Activated CD4-positive, alpha-beta T cell treated with anti-CD3 and anti-CD28 coated beads, Interleukin-2, amount 50 U/mL, for 24 hours (primary cell): ENCODE measurements around the gene FLCN.

ENCODE experiments used
- DNase-seq, 2 donors: peaks; one replicate each; pipeline ENCODE4 v3.0.0-alpha.2; 2020; ENCODE audit warnings: low read depth in 1 of 2, low spot score in 1 of 2

Gene FLCN

GRCh38 chr17:17236295-17237025 lies 508 bp downstream of the FLCN start:
- no peak for DNase-seq

- DNase-seq = no peak
Measured at GRCh38 chr17:17235212-17236174, 1.5 kb downstream of the FLCN start.

DNA sequence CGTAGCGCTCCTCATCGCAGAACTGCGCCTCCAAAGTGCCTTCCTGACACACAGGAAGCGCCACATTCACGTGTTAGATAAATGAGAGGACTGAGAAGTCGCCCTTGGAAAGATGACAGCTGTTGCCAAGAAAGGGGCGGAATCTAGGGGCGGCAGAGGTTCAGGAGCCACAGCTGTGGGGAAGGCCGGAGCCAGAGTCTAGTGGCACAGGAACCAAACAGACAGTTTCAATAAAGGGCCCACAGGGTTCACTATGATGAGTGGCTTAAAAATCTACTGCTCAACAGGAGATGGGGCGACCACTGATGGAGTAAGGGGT lies 4.7 kb downstream of the FLCN start:
- no peak for DNase-seq

DNA sequence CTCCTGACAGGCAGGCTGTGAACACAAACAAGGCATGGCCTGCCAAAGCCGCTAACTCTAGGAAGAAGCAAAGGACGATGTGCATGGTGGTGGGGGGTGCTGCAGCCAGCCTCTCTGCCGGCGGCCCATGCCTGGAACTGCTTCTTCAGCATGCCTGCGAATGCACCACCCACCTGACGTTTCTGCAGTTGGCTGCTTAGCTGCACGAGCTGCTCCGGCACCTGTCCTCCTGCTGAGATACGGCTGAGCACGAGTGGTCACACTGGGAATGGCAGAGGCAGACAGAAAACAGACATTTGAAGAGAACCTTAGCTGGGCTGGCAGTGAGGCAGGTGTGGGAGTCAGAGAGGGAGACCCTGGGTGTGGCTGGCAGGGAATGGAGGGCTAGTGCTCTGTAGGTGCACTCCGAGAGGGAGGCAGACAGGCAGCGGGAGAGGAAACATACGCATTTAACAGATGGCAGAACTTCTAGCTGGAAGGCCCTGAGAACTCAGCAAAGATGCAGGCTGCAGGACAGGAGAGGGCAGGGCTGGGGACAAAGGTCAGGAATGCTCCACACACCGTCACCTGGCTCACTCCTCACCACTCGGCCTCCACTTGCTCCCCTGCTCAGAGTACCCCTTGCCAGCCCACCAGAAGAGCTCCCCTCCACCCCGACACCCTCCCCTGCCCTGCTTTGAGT lies 5.2 kb downstream of the FLCN start:
- no peak for DNase-seq

DNA sequence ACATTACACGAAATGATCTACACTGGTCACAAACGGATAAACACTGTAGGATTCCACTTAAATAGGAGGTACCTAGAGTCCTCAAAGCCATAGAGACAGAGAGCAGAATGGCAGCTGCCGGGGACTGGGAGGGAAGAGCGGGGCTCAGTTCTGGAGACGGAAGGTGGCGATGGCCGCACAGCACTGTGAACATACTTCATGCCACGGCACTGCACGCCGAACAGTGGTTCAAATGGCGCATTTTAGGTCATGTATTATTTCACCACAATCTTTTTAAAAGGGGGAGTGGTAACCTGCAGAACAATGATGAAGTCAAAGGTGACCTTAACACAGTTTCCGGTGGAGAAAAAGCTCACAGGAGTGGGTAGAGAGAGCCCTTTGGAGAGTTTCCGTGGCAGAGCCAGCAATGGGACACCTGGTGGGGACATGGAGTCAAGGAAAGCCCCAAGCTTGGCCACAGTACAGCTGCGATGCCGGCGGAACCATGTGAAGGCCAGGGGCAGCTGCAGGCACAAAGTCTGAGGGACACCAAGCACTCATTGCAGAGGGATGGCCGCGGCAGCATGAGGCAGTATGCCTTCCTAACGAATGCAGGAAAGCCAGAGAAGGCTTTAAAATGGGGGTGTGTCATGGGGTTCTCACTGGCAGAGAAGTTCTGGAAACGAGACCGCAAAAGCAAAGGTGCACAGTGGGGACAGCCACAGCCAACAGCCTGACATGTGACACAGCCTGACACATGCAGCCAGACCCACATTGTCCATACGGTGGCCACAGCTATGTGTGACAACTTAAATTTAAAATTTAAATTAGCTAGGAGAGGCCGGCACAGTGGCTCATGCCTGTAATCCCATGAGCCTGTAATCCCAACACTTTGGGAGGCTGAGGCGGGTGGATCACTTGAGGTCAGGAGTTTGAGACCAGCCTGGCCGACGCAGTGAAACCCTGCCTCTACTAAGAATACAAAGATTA lies 7.3 kb downstream of the FLCN start:
- DNase-seq = no peak

DNA sequence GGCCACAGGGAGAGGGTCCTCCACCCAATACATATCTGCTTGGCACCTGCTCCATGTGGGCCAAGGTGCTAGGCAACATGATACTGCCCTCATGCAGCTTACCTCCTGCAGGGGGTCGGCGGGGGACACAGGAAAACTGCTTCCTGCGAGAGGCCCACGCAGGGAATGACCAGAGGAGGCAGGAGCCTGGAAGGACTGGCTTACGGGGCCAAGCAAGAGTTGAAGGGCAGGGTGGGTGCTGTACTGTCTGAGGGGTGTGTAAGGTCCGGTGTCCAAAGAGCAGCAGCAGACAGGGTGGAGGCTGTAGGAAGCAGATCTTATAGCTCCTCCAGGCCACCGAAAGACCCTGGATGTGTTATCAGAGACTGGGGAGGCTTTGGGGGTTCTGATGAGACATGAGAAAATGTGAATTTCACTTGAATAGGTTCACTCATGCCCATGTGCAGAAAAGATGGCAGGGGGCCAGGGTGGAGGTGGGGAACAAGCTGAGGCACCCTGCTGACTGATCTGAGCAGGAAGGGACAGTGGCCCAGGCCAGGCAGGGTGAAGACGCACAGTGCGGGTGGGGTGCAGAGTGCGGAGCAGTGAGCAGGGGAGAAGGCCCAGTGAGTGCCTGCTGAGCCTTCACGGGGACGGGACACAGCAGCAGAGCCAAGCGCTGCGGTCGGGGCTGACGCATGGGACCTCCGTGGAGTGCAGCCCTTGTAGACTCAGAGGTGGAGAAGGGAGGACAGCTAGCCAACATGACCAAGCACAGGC lies 8.3 kb downstream of the FLCN start:
- no peak for DNase-seq

DNA sequence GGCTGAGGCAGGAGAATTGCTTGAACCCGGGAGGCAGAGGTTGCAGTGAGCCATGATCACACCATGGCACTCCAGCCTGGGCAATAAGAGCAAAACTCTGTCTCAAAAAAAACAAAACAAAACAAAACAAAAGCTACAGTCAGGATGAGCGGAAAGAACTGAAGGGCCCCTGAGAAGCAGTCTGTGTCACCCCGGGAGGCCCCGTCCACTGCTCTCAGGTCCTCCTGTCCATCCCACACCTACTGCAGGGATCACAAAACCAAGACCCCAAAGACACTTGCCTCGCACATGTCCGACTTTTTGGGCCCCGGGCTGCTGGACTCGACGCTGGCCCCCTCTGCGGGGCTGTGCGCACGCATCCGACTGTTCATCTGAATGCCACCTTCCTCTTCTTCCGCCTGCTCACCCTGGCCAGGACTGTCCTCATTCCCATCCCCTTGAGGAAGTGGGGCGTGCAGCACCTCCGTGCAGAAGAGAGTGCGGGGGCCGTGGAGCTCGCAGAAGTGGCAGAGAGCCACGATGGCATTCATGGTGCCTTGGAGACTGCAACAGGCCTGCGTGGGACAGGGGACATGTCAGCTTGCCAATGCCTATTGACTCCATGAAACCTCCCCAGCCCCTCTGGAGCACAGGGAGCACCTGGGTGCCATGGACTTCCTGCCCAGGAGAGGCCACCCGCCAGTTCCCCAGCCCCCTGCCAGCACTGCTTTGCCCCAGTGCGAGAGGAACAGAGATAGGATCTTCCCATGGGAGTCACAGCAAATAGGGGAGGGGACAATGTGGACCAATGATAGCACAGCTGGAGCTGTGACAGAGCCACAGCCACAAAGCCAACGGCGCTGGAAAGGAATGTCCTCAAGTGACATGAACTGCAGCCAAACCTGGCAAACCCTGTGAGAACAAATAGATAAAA lies 9.1 kb downstream of the FLCN start:
- DNase-seq = no peak

DNA sequence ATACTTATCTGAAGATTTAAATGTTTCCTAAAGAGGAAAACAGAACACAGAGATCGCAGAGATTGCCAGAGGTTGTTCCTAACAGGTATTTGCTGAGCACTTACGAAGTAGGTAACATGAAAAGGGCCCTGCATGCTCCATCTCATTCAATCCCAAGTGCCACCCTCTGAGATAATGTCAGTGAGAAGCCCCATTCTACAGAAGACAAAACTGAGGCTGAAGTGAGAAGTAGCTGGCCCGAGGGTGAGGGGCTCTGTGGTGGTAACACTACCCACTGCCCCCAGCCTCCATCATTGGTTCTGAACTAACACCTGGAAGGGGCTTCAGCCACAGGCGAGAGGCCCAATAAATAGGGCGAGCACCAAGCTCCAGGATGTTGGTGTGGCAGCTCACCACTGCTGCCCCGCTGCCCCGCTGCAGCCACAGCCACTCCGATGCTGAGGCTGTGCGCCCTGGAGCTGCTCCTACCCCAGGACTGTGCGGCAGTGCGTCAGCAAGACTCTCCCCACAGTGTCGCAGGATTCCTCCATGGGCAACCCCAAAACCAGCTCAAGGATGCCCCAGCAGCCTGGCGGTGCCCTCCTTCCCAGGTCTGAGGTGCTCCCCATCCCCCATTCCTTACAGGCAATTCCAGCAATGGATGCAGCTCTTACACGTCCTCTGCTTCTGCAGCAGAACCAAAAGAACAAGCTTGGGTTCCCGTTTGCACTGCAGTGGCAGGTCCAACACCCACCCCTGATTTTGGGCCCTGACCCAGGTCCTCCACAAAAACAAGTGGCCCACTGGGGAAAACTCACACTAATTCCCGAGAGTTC lies 10.3 kb downstream of the FLCN start:
- DNase-seq = no peak

GRCh38 chr17:17225901-17226300 lies 11.1 kb downstream of the FLCN start:
- no peak for DNase-seq

- DNase-seq = no peak
Measured at GRCh38 chr17:17224137-17224536, 12.8 kb downstream of the FLCN start.

GRCh38 chr17:17223736-17224135 lies 13.2 kb downstream of the FLCN start:
- no peak for DNase-seq

- no peak for DNase-seq
Measured at GRCh38 chr17:17221329-17221728, 15.6 kb downstream of the FLCN start.

GRCh38 chr17:17220529-17220928 lies 16.4 kb downstream of the FLCN start:
- DNase-seq = no peak

- no peak for DNase-seq
Measured at GRCh38 chr17:17217995-17218394, 19.0 kb downstream of the FLCN start.

DNA sequence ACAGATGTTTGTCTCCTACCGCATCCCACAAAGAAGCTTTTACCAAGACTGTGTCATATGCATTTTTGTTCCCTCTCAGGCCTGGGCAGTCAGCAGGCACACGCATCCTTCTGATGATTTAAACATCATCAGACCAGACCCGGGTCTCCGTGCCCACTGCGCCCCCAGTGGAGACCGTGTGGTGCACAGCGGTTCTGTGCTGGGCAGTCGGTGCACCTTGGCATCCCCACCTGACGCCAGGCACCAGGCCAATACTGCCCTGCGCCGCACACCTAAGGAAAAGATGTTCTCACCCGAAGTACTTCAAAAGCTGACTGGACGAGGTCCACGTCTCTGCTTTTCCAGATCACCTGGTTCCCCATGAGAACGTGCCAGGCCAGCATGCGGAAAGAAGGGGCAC lies 20.2 kb downstream of the FLCN start:
- DNase-seq = no peak

- no peak for DNase-seq
Measured at GRCh38 chr17:17216236-17216635, 20.7 kb downstream of the FLCN start.

GRCh38 chr17:17215575-17215974 lies 21.4 kb downstream of the FLCN start:
- no peak for DNase-seq
